Measurements from ENCODE around the gene RWDD3.

DNA sequence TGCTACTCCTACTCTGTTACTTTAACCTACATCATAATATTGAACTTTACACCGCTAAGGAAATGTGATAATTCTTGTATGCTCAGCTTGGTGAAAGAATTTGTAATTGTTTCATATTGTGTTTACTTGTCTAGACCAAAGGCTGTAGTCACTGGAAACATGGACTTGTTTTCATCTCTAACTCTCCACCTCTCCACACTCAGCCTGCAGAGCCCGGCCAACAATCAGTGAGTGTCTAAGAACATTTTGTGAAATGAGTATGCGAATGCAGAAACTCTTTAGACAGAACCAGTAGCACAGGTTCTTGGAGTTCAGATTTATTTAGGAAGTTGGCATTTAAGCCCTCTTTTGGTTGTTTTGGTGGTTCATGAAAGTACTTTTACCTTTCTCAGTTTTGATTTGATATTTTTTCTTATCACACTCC, 3.2 kb upstream of the RWDD3 start:
- TF ChIP-seq, protein P1, sequence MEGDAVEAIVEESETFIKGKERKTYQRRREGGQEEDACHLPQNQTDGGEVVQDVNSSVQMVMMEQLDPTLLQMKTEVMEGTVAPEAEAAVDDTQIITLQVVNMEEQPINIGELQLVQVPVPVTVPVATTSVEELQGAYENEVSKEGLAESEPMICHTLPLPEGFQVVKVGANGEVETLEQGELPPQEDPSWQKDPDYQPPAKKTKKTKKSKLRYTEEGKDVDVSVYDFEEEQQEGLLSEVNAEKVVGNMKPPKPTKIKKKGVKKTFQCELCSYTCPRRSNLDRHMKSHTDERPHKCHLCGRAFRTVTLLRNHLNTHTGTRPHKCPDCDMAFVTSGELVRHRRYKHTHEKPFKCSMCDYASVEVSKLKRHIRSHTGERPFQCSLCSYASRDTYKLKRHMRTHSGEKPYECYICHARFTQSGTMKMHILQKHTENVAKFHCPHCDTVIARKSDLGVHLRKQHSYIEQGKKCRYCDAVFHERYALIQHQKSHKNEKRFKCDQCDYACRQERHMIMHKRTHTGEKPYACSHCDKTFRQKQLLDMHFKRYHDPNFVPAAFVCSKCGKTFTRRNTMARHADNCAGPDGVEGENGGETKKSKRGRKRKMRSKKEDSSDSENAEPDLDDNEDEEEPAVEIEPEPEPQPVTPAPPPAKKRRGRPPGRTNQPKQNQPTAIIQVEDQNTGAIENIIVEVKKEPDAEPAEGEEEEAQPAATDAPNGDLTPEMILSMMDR (IDR thresholded peaks at IDR 0.05) = no peak
- TF ChIP-seq POLR2A (IDR thresholded peaks at IDR 0.05) = no peak
